Hippocampal formation (tissue), 2 donors: ENCODE results near the gene KIF18B.

ENCODE experiments used
- DNase-seq, 2 donors: peaks; one replicate each; lab custom pipeline; 2025; lab: John Stamatoyannopoulos, UW

KIF18B gene

DNA sequence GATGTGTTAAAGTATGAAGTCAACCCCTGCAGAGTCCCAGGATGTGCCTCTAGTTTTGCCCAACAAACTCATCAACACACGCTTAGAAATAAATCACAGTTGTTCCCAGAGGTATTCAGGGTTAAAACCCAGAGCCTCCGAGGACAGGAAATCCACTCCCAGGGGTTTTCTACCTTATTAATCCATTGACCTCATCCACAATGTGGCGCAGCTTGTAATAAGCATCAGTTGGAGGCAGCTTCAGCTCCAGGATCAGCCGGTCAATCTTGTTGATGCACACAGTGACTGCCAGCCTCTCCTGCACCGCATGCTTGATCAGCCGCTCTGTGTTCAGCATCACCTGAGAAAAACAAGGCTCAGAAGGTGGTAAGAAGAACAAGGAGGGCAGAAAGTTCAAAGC, 71.8 kb downstream of the KIF18B start:
- DNase-seq: no peak
